Keratinocyte (primary cell): ENCODE measurements around the gene VPS26A.

Experiments
- CTCF ChIP-seq, 3 experiments: IDR thresholded peaks in 1 of 3; conservative IDR thresholded peaks in 1 of 3; optimal IDR thresholded peaks in 1 of 3; 2 replicates in 2 of 3; 3 replicates in 1 of 3; pipeline versions ENCODE3 to v1.5.1; 2011; ENCODE audit warnings: low read length in 3 of 3, mild to moderate bottlenecking in 3 of 3, moderate library complexity in 2 of 3, control low read depth in 1 of 3, inconsistent platforms in 1 of 3; ENCODE audit not compliant: insufficient read depth in 2 of 3; ENCODE audit errors: extremely low read depth in 1 of 3
- EZH2 ChIP-seq: IDR thresholded peaks from one replicate; pipeline ENCODE4 v1.6.1; 2012; ENCODE audit warnings: inconsistent platforms, mild to moderate bottlenecking, low read length, moderate library complexity

GRCh38 chr10:69145329-69145728 is 21.4 kb downstream of the VPS26A start:
- TF ChIP-seq CTCF (optimal IDR thresholded peaks at IDR 0.05 in 1 of 3, IDR thresholded peaks at IDR 0.05 in 1 of 3, conservative IDR thresholded peaks at IDR 0.05 in 1 of 3; ENCODE audit: extremely low read depth in 1 of 3, insufficient read depth in 2 of 3, low read length in 3 of 3): no peak
- TF ChIP-seq EZH2: no peak
